Spleen (tissue), 11 donors: ENCODE results near the gene NELL2. TPM values are rescaled to one million over a fixed set of nuclear protein-coding genes. Genes with fewer than 3 reads are reported as not detected.

Experiments
- DNase-seq: peaks from one replicate; pipeline ENCODE4 v3.0.0-alpha.2; 2020
- H3K27ac ChIP-seq, 8 donors: fragments of 200-600 bp; sonication (generic) in 7 of 8; 1 replicate in 4 of 8; 2 replicates in 4 of 8; pipeline versions ENCODE4 v1.5.0 to v1.8.0; 2016 to 2021; ENCODE audit warnings: inconsistent platforms in 4 of 8, mild to moderate bottlenecking in 4 of 8, moderate library complexity in 1 of 8
- H3K27me3 ChIP-seq, 7 donors: fragments of 200-600 bp; sonication (generic) in 6 of 7; replicated peaks in 1 of 7; 1 replicate in 4 of 7; 2 replicates in 3 of 7; pipeline versions ENCODE4 v1.5.0 to v1.8.0; 2016 to 2021; ENCODE audit warnings: inconsistent platforms in 3 of 7, mild to moderate bottlenecking in 1 of 7
- H3K36me3 ChIP-seq, 6 donors: fragments of 200-600 bp; sonication (generic) in 5 of 6; 1 replicate in 4 of 6; 2 replicates in 2 of 6; pipeline versions ENCODE4 v1.5.0 to v1.8.0; 2016 to 2021; ENCODE audit warnings: inconsistent platforms in 2 of 6
- H3K4me1 ChIP-seq, 6 donors: fragments of 200-600 bp; sonication (generic) in 5 of 6; 1 replicate in 3 of 6; 2 replicates in 3 of 6; pipeline versions ENCODE4 v1.5.0 to v1.8.0; 2016 to 2021; ENCODE audit warnings: inconsistent platforms in 3 of 6
- H3K4me3 ChIP-seq, 8 donors: fragments of 200-600 bp; sonication (generic) in 7 of 8; 1 replicate in 4 of 8; 2 replicates in 4 of 8; pipeline versions ENCODE4 v1.5.0 to v1.8.0; 2016 to 2021; ENCODE audit warnings: inconsistent platforms in 4 of 8, mild to moderate bottlenecking in 4 of 8, moderate library complexity in 2 of 8
- H3K9me3 ChIP-seq, 8 donors: fragments of 200-600 bp; sonication (generic) in 7 of 8; 1 replicate in 4 of 8; 2 replicates in 4 of 8; pipeline versions ENCODE4 v1.5.0 to v1.8.0; 2016 to 2021; ENCODE audit warnings: inconsistent platforms in 4 of 8
- CTCF ChIP-seq, 11 experiments: fragments of 200-600 bp in 7 of 11; fragments of 450-650 bp in 4 of 11; sonication (generic) in 4 of 11; IDR thresholded peaks in 8 of 11; conservative IDR thresholded peaks in 3 of 11; 1 replicate in 7 of 11; 2 replicates in 4 of 11; pipeline versions ENCODE4 v1.4.0 to v1.8.0; 2016 to 2021; ENCODE audit warnings: antibody characterized with exemption in 11 of 11, inconsistent platforms in 4 of 11, mild to moderate bottlenecking in 1 of 11
- POLR2A ChIP-seq, 3 donors: fragments of 450-650 bp; IDR thresholded peaks; one replicate each; pipeline ENCODE4 v1.5.1; 2017; ENCODE audit warnings: antibody characterized with exemption in 3 of 3, mild to moderate bottlenecking in 1 of 3
- POLR2AphosphoS5 ChIP-seq, 3 donors: sonication (generic); formaldehyde crosslinking; IDR thresholded peaks; one replicate each; pipeline ENCODE4 v1.5.1; 2017; ENCODE audit warnings: antibody characterized with exemption in 3 of 3
- WGBS, 5 donors: extraction: QIAGEN DNeasy Blood & Tissue Kit in 3 of 5; methylation state at CpG; one replicate each; pipeline versions ENCODE4 v1.1.5 to v1.1.7; 2013 to 2018; 5-methylcytosine and 5-hydroxymethylcytosine counted together
- intact Hi-C: fragments of 100-400 bp; cut with DNase I; formaldehyde crosslinking; loops from one replicate; pipeline ENCODE4 v1.15.0; 2023; ENCODE audit warnings: low total_unique reads
- polyA plus RNA-seq, 3 donors: library from polyadenylated mRNA; stranded (reverse); fragments of 200-250 nt; gene quantifications; one replicate each; pipeline ENCODE4 v1.2.1, GENCODE V29; 2013
- total RNA-seq, 7 donors: library from RNA; depleted of rRNA in 3 of 7; stranded (reverse); fragments of >200 nt in 3 of 7; fragmentation: NEBNext Ultra II Directional in 4 of 7; extraction: Animal tissue kit (Norgen Biotek cat#: 25700) in 4 of 7; gene quantifications; one replicate each; pipeline versions ENCODE4 v1.1.0 to v1.2.1, GENCODE V29; 2016 to 2021
- donor health status: healthy with polysubstance abuse.
- donor health status: DM: no; HTN: no; CAD: no; lungs with moderate emphysema.
- donor health status: DM: no; HTN: no; CAD: no.
- donor health status: Bipolar disorder and iron deficiency.
- donor health status: healthy.
- donor health status: DM: no; HTN: no; CAD: no.
- donor health status: DM: yes; HTN: yes; CAD: no.

The NELL2 gene
- total and polyA plus RNA-seq, 10 donors = 1.0 to 21.8 (median 8.2) TPM

GRCh38 chr12:44584625-44585024, 291.5 kb downstream of the NELL2 start:
- no peak for TF ChIP-seq CTCF (IDR thresholded peaks at IDR 0.05 in 8 of 11, conservative IDR thresholded peaks at IDR 0.05 in 3 of 11)
- no peak for TF ChIP-seq POLR2A (IDR thresholded peaks at IDR 0.05)
- no peak for TF ChIP-seq POLR2AphosphoS5 (IDR thresholded peaks at IDR 0.05)
- 59 to 80% (median 67%) methylated on average over 2 of the region's 2 CpGs for WGBS, 5 donors
- H3K9me3 ChIP-seq = peaks cover 0 to 4% (median 0%) of the 10 kb centered on the region in 8 donors
- no peak for DNase-seq
- intact Hi-C loops = no loop called here
- no peak overlapping the region for H3K27ac ChIP-seq
- H3K27me3 ChIP-seq = no peaks in the 10 kb centered on the region
- H3K4me3 ChIP-seq = no peak overlapping the region
- H3K4me1 ChIP-seq = no peaks in the 10 kb centered on the region
- H3K36me3 ChIP-seq = no peaks in the 10 kb centered on the region

GRCh38 chr12:44582521-44582920, 293.6 kb downstream of the NELL2 start:
- Histone ChIP-seq H3K4me3 (no peak overlapping the region), H3K4me1 (no peaks in the 10 kb centered on the region), H3K9me3 (peaks cover 0 to 7% (median 0%) of the 10 kb centered on the region in 8 donors), H3K27ac (no peak overlapping the region), H3K27me3 (no peaks in the 10 kb centered on the region), H3K36me3 (no peaks in the 10 kb centered on the region)
- no peak for TF ChIP-seq CTCF (IDR thresholded peaks at IDR 0.05 in 8 of 11, conservative IDR thresholded peaks at IDR 0.05 in 3 of 11)
- TF ChIP-seq POLR2A (IDR thresholded peaks at IDR 0.05) = no peak
- TF ChIP-seq POLR2AphosphoS5 (IDR thresholded peaks at IDR 0.05) = no peak
- intact Hi-C loops = no loop called here
- no peak for DNase-seq
- WGBS, 5 donors = 71 to 84% (median 73%) methylated on average over 3 of the region's 3 CpGs

- H3K27ac ChIP-seq = no peak overlapping the region
- DNase-seq = no peak
- H3K9me3 ChIP-seq = peaks cover 0 to 9% (median 0%) of the 10 kb centered on the region in 8 donors
- no peak overlapping the region for H3K4me3 ChIP-seq
- TF ChIP-seq POLR2A (IDR thresholded peaks at IDR 0.05) (no peak), POLR2AphosphoS5 (IDR thresholded peaks at IDR 0.05) (no peak), CTCF (IDR thresholded peaks at IDR 0.05 in 8 of 11, conservative IDR thresholded peaks at IDR 0.05 in 3 of 11) (no peak)
- H3K27me3 ChIP-seq = no peaks in the 10 kb centered on the region
- no peaks in the 10 kb centered on the region for H3K36me3 ChIP-seq
- no peaks in the 10 kb centered on the region for H3K4me1 ChIP-seq
- 7 to 13% (median 10%) methylated on average over 1 of the region's 1 CpG for WGBS, 5 donors
- intact Hi-C loops = no loop called here
These were observed 294.4 kb downstream of the NELL2 start for GRCh38 chr12:44581642-44582242.

GRCh38 chr12:44574586-44574985, 301.5 kb downstream of the NELL2 start:
- Histone ChIP-seq H3K27ac (no peak overlapping the region), H3K36me3 (no peaks in the 10 kb centered on the region), H3K27me3 (no peaks in the 10 kb centered on the region), H3K4me3 (no peak overlapping the region), H3K4me1 (no peaks in the 10 kb centered on the region), H3K9me3 (peaks cover 0 to 6% (median 0%) of the 10 kb centered on the region in 8 donors)
- intact Hi-C loops = no loop called here
- no peak for TF ChIP-seq CTCF (IDR thresholded peaks at IDR 0.05 in 8 of 11, conservative IDR thresholded peaks at IDR 0.05 in 3 of 11)
- no peak for TF ChIP-seq POLR2A (IDR thresholded peaks at IDR 0.05)
- no peak for TF ChIP-seq POLR2AphosphoS5 (IDR thresholded peaks at IDR 0.05)
- DNase-seq = no peak
